SK-N-SH (cell line): ENCODE data around the gene CTSO. TPM values are rescaled to one million over a fixed set of nuclear protein-coding genes. Genes with fewer than 3 reads are reported as not detected.

ENCODE experiments used
- CTCF ChIA-PET: fragments of 300-600, 350-600 bp; formaldehyde crosslinking; extraction: SDS; loops from one replicate; lab custom pipeline; 2021; lab: Yijun Ruan, JAX
- POLR2A ChIA-PET: fragments of 350-600 bp; sonication (Branson Sonifier 250); formaldehyde crosslinking; extraction: SDS; loops from one replicate; lab custom pipeline; 2020; ENCODE audit warnings: antibody characterized with exemption, inconsistent platforms; lab: Yijun Ruan, JAX
- DNase-seq: peaks from one replicate; pipeline ENCODE4 v3.0.0; 2012
- H2AFZ ChIP-seq: fragments of 200-600 bp; sonication (generic); 2 replicates; pipeline ENCODE4 v1.8.1; 2016; ENCODE audit warnings: antibody characterized with exemption, mild to moderate bottlenecking, low read depth
- H3F3A ChIP-seq: fragments of 200-600 bp; sonication (generic); replicated peaks from 2 replicates; pipeline ENCODE3; 2016; ENCODE audit warnings: antibody characterized with exemption, mild to moderate bottlenecking; ENCODE audit not compliant: insufficient read depth
- H3K27ac ChIP-seq, 2 experiments: fragments of 200-500 bp in 1 of 2; fragments of 200-600 bp in 1 of 2; sonication (Bioruptor generic) in 1 of 2; sonication (generic), shearing (Covaris generic) in 1 of 2; 2 replicates each; pipeline versions ENCODE4 v1.5.1 to v1.6.1; 2014 to 2016; ENCODE audit warnings: low read depth in 2 of 2, inconsistent platforms in 1 of 2, low read length in 1 of 2, mild to moderate bottlenecking in 1 of 2, mixed read lengths in 1 of 2
- H3K27me3 ChIP-seq: fragments of 200-600 bp; sonication (generic), shearing (Covaris generic); 2 replicates; pipeline ENCODE4 v1.6.1; 2016; ENCODE audit warnings: mixed run types; ENCODE audit not compliant: insufficient read depth
- H3K36me3 ChIP-seq, 2 experiments: fragments of 200-500 bp in 1 of 2; fragments of 200-600 bp in 1 of 2; sonication (Bioruptor generic) in 1 of 2; sonication (generic) in 1 of 2; replicated peaks in 1 of 2; 2 replicates each; pipeline versions ENCODE3 to v1.5.1; 2014 to 2016; ENCODE audit warnings: low read length in 1 of 2, mild to moderate bottlenecking in 1 of 2; ENCODE audit not compliant: insufficient read depth in 2 of 2, control insufficient read depth in 1 of 2
- H3K4me1 ChIP-seq, 2 experiments: fragments of 200-500 bp in 1 of 2; fragments of 200-600 bp in 1 of 2; sonication (Bioruptor generic) in 1 of 2; sonication (generic), shearing (Covaris generic) in 1 of 2; 2 replicates each; pipeline versions ENCODE4 v1.5.1 to v1.6.1; 2014 to 2016; ENCODE audit warnings: low read depth in 1 of 2, low read length in 1 of 2, mixed run types in 1 of 2; ENCODE audit not compliant: insufficient read depth in 2 of 2, control insufficient read depth in 1 of 2
- H3K4me2 ChIP-seq: fragments of 200-600 bp; sonication (generic), shearing (Covaris generic); 2 replicates; pipeline ENCODE4 v1.6.1; 2017; ENCODE audit warnings: mixed run types
- H3K4me3 ChIP-seq, 2 experiments: fragments of 200-500 bp in 1 of 2; fragments of 200-600 bp in 1 of 2; sonication (Bioruptor generic) in 1 of 2; sonication (generic), shearing (Covaris generic) in 1 of 2; 2 replicates each; pipeline versions ENCODE4 v1.5.1 to v1.8.1; 2014 to 2016; ENCODE audit warnings: low read depth in 2 of 2, inconsistent platforms in 1 of 2, low read length in 1 of 2, mild to moderate bottlenecking in 1 of 2, mixed read lengths in 1 of 2, moderate library complexity in 1 of 2
- H3K79me2 ChIP-seq: fragments of 200-600 bp; sonication (generic); 2 replicates; pipeline ENCODE4 v1.8.1; 2017; ENCODE audit warnings: mild to moderate bottlenecking; ENCODE audit not compliant: insufficient read depth
- H3K9ac ChIP-seq: fragments of 200-600 bp; sonication (generic); 2 replicates; pipeline ENCODE4 v1.6.1; 2017; ENCODE audit warnings: mixed run types
- H3K9me2 ChIP-seq: fragments of 200-600 bp; sonication (generic); 2 replicates; pipeline ENCODE4 v1.6.1; 2017; ENCODE audit warnings: mixed run types
- H3K9me3 ChIP-seq: fragments of 200-600 bp; sonication (generic); 2 replicates; pipeline ENCODE4 v1.6.1; 2017; ENCODE audit warnings: mixed run types, mild to moderate bottlenecking, moderate library complexity
- H4K20me1 ChIP-seq: fragments of 200-600 bp; sonication (generic); 2 replicates; pipeline ENCODE4 v1.6.1; 2017; ENCODE audit warnings: mild to moderate bottlenecking, mixed run types; ENCODE audit not compliant: insufficient read depth
- CHD2 ChIP-seq: fragments of 150-350 bp; IDR thresholded peaks from 2 replicates; pipeline ENCODE4 v1.6.1; 2018; ENCODE audit warnings: low read length; ENCODE audit not compliant: partially characterized antibody
- CTCF ChIP-seq: fragments of 200-600 bp; sonication (generic); IDR thresholded peaks from 2 replicates; pipeline ENCODE4 v1.6.1; 2017; ENCODE audit warnings: antibody characterized with exemption, mild to moderate bottlenecking, moderate library complexity
- ELF1 ChIP-seq: IDR thresholded peaks from 2 replicates; pipeline ENCODE4 v1.4.0; 2012
- FOSL2 ChIP-seq: IDR thresholded peaks from 2 replicates; pipeline ENCODE4 v1.4.0; 2012; ENCODE audit warnings: low read depth, mild to moderate bottlenecking, moderate library complexity, borderline replicate concordance
- FOXJ3 ChIP-seq: sonication (generic); formaldehyde crosslinking; IDR thresholded peaks from 2 replicates; pipeline ENCODE4 v1.5.1; 2020; ENCODE audit warnings: mild to moderate bottlenecking, missing genetic modification reagents
- GABPA ChIP-seq: IDR thresholded peaks from 2 replicates; pipeline ENCODE4 v1.4.0; 2012; ENCODE audit warnings: low read depth, mild to moderate bottlenecking
- MEF2A ChIP-seq: IDR thresholded peaks from 2 replicates; pipeline ENCODE4 v1.4.0; 2012; ENCODE audit warnings: low read depth, borderline replicate concordance
- MXI1 ChIP-seq: IDR thresholded peaks from 2 replicates; pipeline ENCODE4 v1.6.1; 2012; ENCODE audit warnings: mild to moderate bottlenecking, low read depth, low read length, improper control_type of control experiment
- NFIC ChIP-seq: IDR thresholded peaks from 2 replicates; pipeline ENCODE4 v1.4.0; 2012; ENCODE audit warnings: borderline replicate concordance
- PBX3 ChIP-seq: IDR thresholded peaks from 2 replicates; pipeline ENCODE4; 2012
- RAD21 ChIP-seq: IDR thresholded peaks from 2 replicates; pipeline ENCODE4 v1.6.1; 2012; ENCODE audit warnings: mild to moderate bottlenecking, low read length
- RFX5 ChIP-seq: IDR thresholded peaks from 2 replicates; pipeline ENCODE4 v1.6.1; 2012; ENCODE audit warnings: mild to moderate bottlenecking, improper control_type of control experiment, low read length
- RXRA ChIP-seq: IDR thresholded peaks from 2 replicates; pipeline ENCODE4 v1.4.0; 2012; ENCODE audit warnings: low read depth, mild to moderate bottlenecking, borderline replicate concordance
- SMC3 ChIP-seq: IDR thresholded peaks from 2 replicates; pipeline ENCODE4 v1.6.1; 2012; ENCODE audit warnings: low read depth, low read length, improper control_type of control experiment
- TEAD4 ChIP-seq: IDR thresholded peaks from 2 replicates; pipeline ENCODE4 v1.4.0; 2012; ENCODE audit warnings: mild to moderate bottlenecking, borderline replicate concordance; ENCODE audit not compliant: insufficient read depth
- USF1 ChIP-seq: IDR thresholded peaks from 2 replicates; pipeline ENCODE4 v1.4.0; 2012; ENCODE audit warnings: low read depth, borderline replicate concordance
- YY1 ChIP-seq: IDR thresholded peaks from 2 replicates; pipeline ENCODE4 v1.4.0; 2012; ENCODE audit warnings: low read depth, mild to moderate bottlenecking
- ZBTB33 ChIP-seq: IDR thresholded peaks from 2 replicates; pipeline ENCODE4 v1.4.0; 2012; ENCODE audit warnings: low read depth, borderline replicate concordance
- WGBS: methylation state at CpG from one replicate; pipeline ENCODE4 v1.1.6; 2017; ENCODE audit warnings: low lambda C conversion rate; 5-methylcytosine and 5-hydroxymethylcytosine counted together
- polyA plus RNA-seq, 3 experiments: library from polyadenylated mRNA; depleted of rRNA; stranded (reverse); fragments of >200 nt; gene quantifications; 2 replicates each; pipeline ENCODE4 v1.2.3, GENCODE V29; 2012

CTSO gene
- polyA plus RNA-seq, 1 of the 3 experiments (the other 2 are of a cell fraction) = 3.3 TPM

- WGBS = 62% methylated on average over 2 of the region's 2 CpGs
- Histone ChIP-seq H4K20me1 (no peaks in the 10 kb centered on the region), H3K9me3 (no peaks in the 10 kb centered on the region), H3K9ac (no peak overlapping the region), H3K4me1 (no peaks in the 10 kb centered on the region), H3K9me2 (no peaks in the 10 kb centered on the region), H3F3A (no peaks in the 10 kb centered on the region), H3K27ac (no peak overlapping the region), H3K27me3 (no peaks in the 10 kb centered on the region), H2AFZ (no peak overlapping the region), H3K4me2 (no peak overlapping the region), H3K79me2 (no peaks in the 10 kb centered on the region), H3K4me3 (no peak overlapping the region), H3K36me3 (no peaks in the 10 kb centered on the region)
- CTCF ChIA-PET = no interaction called here
- no peak for DNase-seq
- TF ChIP-seq CHD2 = no peak
- TF ChIP-seq PBX3 = no peak
- TF ChIP-seq RXRA = no peak
- POLR2A ChIA-PET = no interaction called here
Observed at GRCh38 chr4:155901013-155901412, 52.7 kb downstream of the CTSO start.

GRCh38 chr4:155900381-155900780, 53.3 kb downstream of the CTSO start:
- Histone ChIP-seq H3K4me1 (no peaks in the 10 kb centered on the region), H3K27ac (no peak overlapping the region), H3K4me3 (no peak overlapping the region), H4K20me1 (no peaks in the 10 kb centered on the region), H3K9ac (no peak overlapping the region), H3K9me3 (no peaks in the 10 kb centered on the region), H3K9me2 (no peaks in the 10 kb centered on the region), H3K79me2 (no peaks in the 10 kb centered on the region), H3K4me2 (no peak overlapping the region), H3K36me3 (no peaks in the 10 kb centered on the region), H2AFZ (no peak overlapping the region; the same call in 1 of the 2 replicates), H3K27me3 (no peaks in the 10 kb centered on the region), H3F3A (no peaks in the 10 kb centered on the region)
- DNase-seq = no peak
- WGBS = 39% methylated on average over 1 of the region's 1 CpG
- POLR2A ChIA-PET = no interaction called here
- CTCF ChIA-PET = no interaction called here
- TF ChIP-seq ELF1 (no peak), FOXJ3 (CRISPR knock-in tag) (no peak), USF1 (no peak), MEF2A (no peak), FOSL2 (no peak), SMC3 (no peak), RFX5 (no peak), RAD21 (no peak), CTCF (no peak), ZBTB33 (no peak), TEAD4 (no peak), CHD2 (no peak), MXI1 (no peak), NFIC (no peak), GABPA (no peak), YY1 (no peak), PBX3 (no peak)
